HepG2 (cell line): ENCODE results near the gene SYS1. TPM values are rescaled to one million over a fixed set of nuclear protein-coding genes. Genes with fewer than 3 reads are reported as not detected.

Source experiments
- ARID3A ChIP-seq: IDR thresholded peaks from 2 replicates; pipeline ENCODE4 v1.6.1; 2012; ENCODE audit warnings: low read depth, low read length, improper control_type of control experiment
- CENPX ChIP-seq: sonication (generic); formaldehyde crosslinking; IDR thresholded peaks from 2 replicates; pipeline ENCODE4 v1.9.0; 2021; ENCODE audit warnings: mild to moderate bottlenecking, missing genetic modification reagents, moderate library complexity
- E2F5 ChIP-seq: sonication (generic); formaldehyde crosslinking; conservative IDR thresholded peaks from 2 replicates; pipeline ENCODE4 v1.4.0; 2020; ENCODE audit warnings: missing genetic modification reagents
- EP300 ChIP-seq, 3 experiments: sonication (generic) in 1 of 3; formaldehyde crosslinking in 1 of 3; IDR thresholded peaks; 2 replicates each; pipeline versions ENCODE4 v1.5.1 to v1.6.1; 2011 to 2020; ENCODE audit warnings: low read depth in 2 of 3, low read length in 2 of 3, borderline replicate concordance in 1 of 3, improper control_type of control experiment in 1 of 3, mild to moderate bottlenecking in 1 of 3, missing genetic modification reagents in 1 of 3, moderate library complexity in 1 of 3
- FOXK1 ChIP-seq: sonication (generic); formaldehyde crosslinking; IDR thresholded peaks from 2 replicates; pipeline ENCODE4 v1.4.0; 2020; ENCODE audit warnings: low read depth, missing genetic modification reagents, borderline replicate concordance
- GATAD2A ChIP-seq: IDR thresholded peaks from 2 replicates; pipeline ENCODE4 v1.6.1; 2016
- GTF3A ChIP-seq: sonication (generic); formaldehyde crosslinking; conservative IDR thresholded peaks from 2 replicates; pipeline ENCODE4 v1.4.0; 2020; ENCODE audit warnings: mild to moderate bottlenecking, missing genetic modification reagents
- HHEX ChIP-seq: IDR thresholded peaks from 2 replicates; pipeline ENCODE4 v1.6.1; 2016; ENCODE audit warnings: control low read depth
- HMG20A ChIP-seq: IDR thresholded peaks from 2 replicates; pipeline ENCODE4 v1.6.1; 2016; ENCODE audit warnings: borderline replicate concordance
- HOXA5 ChIP-seq: sonication (generic); formaldehyde crosslinking; IDR thresholded peaks from 2 replicates; pipeline ENCODE4 v1.4.0; 2020; ENCODE audit warnings: missing genetic modification reagents
- NFE2L1 ChIP-seq: sonication (generic); formaldehyde crosslinking; IDR thresholded peaks from 2 replicates; pipeline ENCODE4 v1.4.0; 2020; ENCODE audit warnings: missing genetic modification reagents, mild to moderate bottlenecking, borderline replicate concordance
- SMC3 ChIP-seq: IDR thresholded peaks from 2 replicates; pipeline ENCODE4 v1.6.1; 2011; ENCODE audit warnings: low read length, improper control_type of control experiment
- TARDBP ChIP-seq: sonication (generic); formaldehyde crosslinking; IDR thresholded peaks from 2 replicates; pipeline ENCODE4 v1.8.0; 2022; ENCODE audit warnings: mild to moderate bottlenecking, missing genetic modification reagents
- ZBTB10 ChIP-seq: sonication (generic); formaldehyde crosslinking; IDR thresholded peaks from 2 replicates; pipeline ENCODE4 v1.4.0; 2020; ENCODE audit warnings: missing genetic modification reagents, borderline replicate concordance
- ZFP1 ChIP-seq: IDR thresholded peaks from 2 replicates; pipeline ENCODE4 v1.6.1; 2016
- ZFP36L1 ChIP-seq: sonication (generic); formaldehyde crosslinking; IDR thresholded peaks from 2 replicates; pipeline ENCODE4 v1.8.0; 2022; ENCODE audit warnings: mild to moderate bottlenecking, missing genetic modification reagents, moderate library complexity
- ZNF230 ChIP-seq: sonication (generic); formaldehyde crosslinking; IDR thresholded peaks from 2 replicates; pipeline ENCODE4 v1.4.0; 2020; ENCODE audit warnings: mild to moderate bottlenecking, missing genetic modification reagents
- ZNF343 ChIP-seq: sonication (generic); formaldehyde crosslinking; IDR thresholded peaks from 2 replicates; pipeline ENCODE4 v1.4.0; 2020; ENCODE audit warnings: mild to moderate bottlenecking, missing genetic modification reagents
- ZNF563 ChIP-seq: sonication (generic); formaldehyde crosslinking; IDR thresholded peaks from 2 replicates; pipeline ENCODE4 v1.8.0; 2022; ENCODE audit warnings: mild to moderate bottlenecking, moderate library complexity, missing genetic modification reagents
- ZNF687 ChIP-seq: sonication (generic); formaldehyde crosslinking; IDR thresholded peaks from 2 replicates; pipeline ENCODE4 v1.5.1; 2020; ENCODE audit warnings: mild to moderate bottlenecking, missing genetic modification reagents, moderate library complexity
- polyA plus RNA-seq, 8 experiments: library from polyadenylated mRNA; depleted of rRNA in 3 of 8; stranded (reverse) in 7 of 8; unstranded in 1 of 8; fragments of >200 nt; fragmentation: Illumina TruSeq in 4 of 8; extraction: Trizol in 4 of 8; gene quantifications; 2 replicates each; pipeline versions ENCODE4 v1.2.1 to v1.2.3, GENCODE V29; 2011 to 2016; ENCODE audit warnings: low read depth in 4 of 8, missing spikeins in 1 of 8, mixed read lengths in 1 of 8; ENCODE audit not compliant: insufficient read depth in 1 of 8
- total RNA-seq, 5 experiments: library from RNA; depleted of rRNA; stranded (reverse); fragments of >200 nt; fragmentation: Illumina TruSeq; extraction: Trizol; gene quantifications; 2 replicates each; pipeline ENCODE4 v1.2.3, GENCODE V29; 2016; ENCODE audit warnings: low read depth in 1 of 5

Gene SYS1
- total and polyA plus RNA-seq, 2 of the 13 experiments (the other 11 are each of a cell fraction or from before 2014, with no cell fraction given) = 38.3 to 65.6 TPM

- TF ChIP-seq E2F5 (0 out of 2 replicates have a peak, but pooled peaks have one; percentile 37), GTF3A (CRISPR knock-in tag) (no peak), CENPX (no peak), EP300 (IDR thresholded peaks at IDR 0.05; ENCODE audit: low read depth in 2 of 2, low read length in 2 of 2) (peak in 1 of 2 experiments; percentile 48; a peak in 1 of 4 replicates), EP300 (CRISPR knock-in tag; IDR thresholded peaks at IDR 0.05; ENCODE audit: borderline replicate concordance) (peak; percentile 50; the same call in 1 of the 2 replicates), HMG20A (CRISPR knock-in tag) (0 out of 2 replicates have a peak, but pooled peaks have one; percentile 6), NFE2L1 (CRISPR knock-in tag) (no peak), HOXA5 (CRISPR knock-in tag) (no peak), ZNF343 (CRISPR knock-in tag) (no peak; the same call in 1 of the 2 replicates), FOXK1 (CRISPR knock-in tag) (no peak), HHEX (CRISPR knock-in tag) (no peak), GATAD2A (CRISPR knock-in tag) (0 out of 2 replicates have a peak, but pooled peaks have one; percentile 44), ZBTB10 (no peak), ZNF563 (CRISPR knock-in tag) (no peak), TARDBP (CRISPR knock-in tag) (no peak; the same call in 1 of the 2 replicates), ZFP36L1 (no peak; the same call in 1 of the 2 replicates), SMC3 (peak; percentile 21), ZNF230 (0 out of 2 replicates have a peak, but pooled peaks have one; percentile 58), ZNF687 (CRISPR knock-in tag) (peak; percentile 45), ARID3A (peak; percentile 44; the same call in 1 of the 2 replicates), ZFP1 (CRISPR knock-in tag) (no peak)
These were observed 26.2 kb upstream of the SYS1 start (continued) for GRCh38 chr20:45336530-45337366.
